ENCODE data around the gene IMPDH1. TPM values are rescaled to one million over a fixed set of nuclear protein-coding genes. Genes with fewer than 3 reads are reported as not detected.

The IMPDH1 gene
- total and polyA plus RNA-seq, 9 of the 15 experiments (the other 6 are each of a cell fraction or from before 2014, with no cell fraction given) = 0.80 to 118 (median 64.3) TPM

GRCh38 chr7:128405471-128406313 is 4.1 kb downstream of the IMPDH1 start (continued):
- TF ChIP-seq ZNF592 (IDR thresholded peaks at IDR 0.05) (peak; percentile 75), THRAP3 (IDR thresholded peaks at IDR 0.05; ENCODE audit: borderline replicate concordance) (no peak), MTF1 (CRISPR knock-in tag; IDR thresholded peaks at IDR 0.05; ENCODE audit: borderline replicate concordance) (no peak), MCM2 (IDR thresholded peaks at IDR 0.05; ENCODE audit: low read depth) (no peak), ARHGAP35 (IDR thresholded peaks at IDR 0.05; ENCODE audit: partially characterized antibody) (no peak), NR2F6 (CRISPR knock-in tag; IDR thresholded peaks at IDR 0.05) (no peak), ZNF407 (IDR thresholded peaks at IDR 0.05; ENCODE audit: low read depth) (no peak), TAF7 (tag; IDR thresholded peaks at IDR 0.05) (no peak), TSHZ1 (CRISPR knock-in tag; IDR thresholded peaks at IDR 0.05) (no peak)
